Trophoblast cell (in vitro differentiated cells and primary cell): ENCODE measurements around the gene CFAP90.

Source experiments
- DNase-seq, 2 donors: peaks; one replicate each; pipeline ENCODE4 v3.0.0-alpha.2; 2016
- H2AFZ ChIP-seq: 2 replicates; pipeline ENCODE4 v1.6.1; 2013; ENCODE audit warnings: low read length, moderate library complexity, mild to moderate bottlenecking; ENCODE audit not compliant: insufficient read depth, poor library complexity
- H2AK5ac ChIP-seq: 2 replicates; pipeline ENCODE4 v1.6.1; 2013; ENCODE audit warnings: mild to moderate bottlenecking, low read length
- H2BK120ac ChIP-seq: 2 replicates; pipeline ENCODE4 v1.6.1; 2013; ENCODE audit warnings: low read length, mild to moderate bottlenecking, moderate library complexity; ENCODE audit not compliant: insufficient read depth, poor library complexity
- H2BK12ac ChIP-seq: 2 replicates; pipeline ENCODE4 v1.6.1; 2013; ENCODE audit warnings: mild to moderate bottlenecking, low read length, moderate library complexity
- H2BK5ac ChIP-seq: 2 replicates; pipeline ENCODE4 v1.6.1; 2013; ENCODE audit warnings: low read length, low read depth, moderate library complexity, mild to moderate bottlenecking; ENCODE audit not compliant: poor library complexity
- H3K14ac ChIP-seq: 2 replicates; pipeline ENCODE4 v1.6.1; 2013; ENCODE audit warnings: mild to moderate bottlenecking, low read length
- H3K18ac ChIP-seq: 2 replicates; pipeline ENCODE4 v1.6.1; 2013; ENCODE audit warnings: mild to moderate bottlenecking, low read length
- H3K23ac ChIP-seq: 2 replicates; pipeline ENCODE4 v1.6.1; 2013; ENCODE audit warnings: low read length
- H3K27ac ChIP-seq: 2 replicates; pipeline ENCODE4 v1.5.1; 2013; ENCODE audit warnings: low read depth, mild to moderate bottlenecking, inconsistent platforms, low read length, moderate library complexity
- H3K27me3 ChIP-seq: 2 replicates; pipeline ENCODE4 v1.6.1; 2013; ENCODE audit warnings: inconsistent platforms, mild to moderate bottlenecking, low read length, moderate library complexity; ENCODE audit not compliant: insufficient read depth
- H3K36me3 ChIP-seq, 2 experiments: 1 replicate in 1 of 2; 2 replicates in 1 of 2; pipeline ENCODE4 v1.6.1; 2013; ENCODE audit warnings: low read length in 2 of 2, mild to moderate bottlenecking in 2 of 2, moderate library complexity in 1 of 2; ENCODE audit not compliant: insufficient read depth in 2 of 2, control insufficient read depth in 1 of 2
- H3K4ac ChIP-seq: 2 replicates; pipeline ENCODE4 v1.6.1; 2013; ENCODE audit warnings: low read depth, mild to moderate bottlenecking, low read length, moderate library complexity
- H3K4me1 ChIP-seq, 2 experiments: 1 replicate in 1 of 2; 2 replicates in 1 of 2; pipeline ENCODE4 v1.6.1; 2013; ENCODE audit warnings: low read length in 2 of 2, mild to moderate bottlenecking in 2 of 2, moderate library complexity in 1 of 2; ENCODE audit not compliant: insufficient read depth in 2 of 2, control insufficient read depth in 1 of 2
- H3K4me2 ChIP-seq: 2 replicates; pipeline ENCODE4 v1.6.1; 2013; ENCODE audit warnings: inconsistent platforms, mild to moderate bottlenecking, low read length, moderate library complexity
- H3K4me3 ChIP-seq: 2 replicates; pipeline ENCODE4 v1.5.1; 2013; ENCODE audit warnings: mild to moderate bottlenecking, low read depth, low read length, inconsistent platforms
- H3K79me1 ChIP-seq: one replicate; pipeline ENCODE4 v1.6.1; 2013; ENCODE audit warnings: low read length
- H3K79me2 ChIP-seq: 2 replicates; pipeline ENCODE4 v1.6.1; 2013; ENCODE audit warnings: low read length, mild to moderate bottlenecking; ENCODE audit not compliant: control insufficient read depth, insufficient read depth, poor library complexity
- H3K9ac ChIP-seq: 2 replicates; pipeline ENCODE4 v1.6.1; 2013; ENCODE audit warnings: mild to moderate bottlenecking, low read length
- H3K9me3 ChIP-seq: 2 replicates; pipeline ENCODE4 v1.6.1; 2013; ENCODE audit warnings: low read depth, mild to moderate bottlenecking, control low read depth, inconsistent platforms, low read length; ENCODE audit not compliant: insufficient read depth
- H4K12ac ChIP-seq: 2 replicates; pipeline ENCODE4 v1.6.1; 2013; ENCODE audit warnings: low read depth, mild to moderate bottlenecking, low read length, moderate library complexity
- H4K8ac ChIP-seq: 2 replicates; pipeline ENCODE4 v1.6.1; 2013; ENCODE audit warnings: low read depth, mild to moderate bottlenecking, low read length, moderate library complexity
- H4K91ac ChIP-seq: one replicate; pipeline ENCODE4 v1.6.1; 2013; ENCODE audit warnings: low read depth, mild to moderate bottlenecking, low read length, moderate library complexity
- WGBS: extraction: QIAGEN DNeasy Blood & Tissue Kit; methylation state at CpG from one replicate; pipeline ENCODE4 v1.1.7; 2013; ENCODE audit warnings: missing lambda C conversion rate; ENCODE audit not compliant: insufficient read length, insufficient coverage; ENCODE audit errors: extremely low coverage; 5-methylcytosine and 5-hydroxymethylcytosine counted together

Gene CFAP90

GRCh38 chr5:7876867-7877266 lies 25.9 kb upstream of the CFAP90 start:
- Histone ChIP-seq H4K12ac (no peak overlapping the region), H3K27ac (no peak overlapping the region), H3K79me1 (no peaks in the 10 kb centered on the region), H3K27me3 (no peaks in the 10 kb centered on the region), H2BK120ac (no peak overlapping the region), H2BK5ac (no peak overlapping the region), H3K4me1 (no peaks in the 10 kb centered on the region), H3K18ac (no peak overlapping the region), H3K4ac (no peak overlapping the region), H3K4me2 (no peak overlapping the region), H2AFZ (no peak overlapping the region), H4K91ac (no peak overlapping the region), H3K23ac (no peak overlapping the region), H3K9me3 (no peaks in the 10 kb centered on the region), H3K4me3 (no peak overlapping the region), H3K14ac (no peak overlapping the region), H3K79me2 (peaks cover 2% of the 10 kb centered on the region), H2AK5ac (no peak overlapping the region), H2BK12ac (no peak overlapping the region), H4K8ac (no peak overlapping the region), H3K9ac (no peak overlapping the region), H3K36me3 (peaks cover 15 to 32% of the 10 kb centered on the region in 2 experiments)
- DNase-seq, result no peak
- no CpG with 5 or more reads among the region's 3 CpGs for WGBS

DNA sequence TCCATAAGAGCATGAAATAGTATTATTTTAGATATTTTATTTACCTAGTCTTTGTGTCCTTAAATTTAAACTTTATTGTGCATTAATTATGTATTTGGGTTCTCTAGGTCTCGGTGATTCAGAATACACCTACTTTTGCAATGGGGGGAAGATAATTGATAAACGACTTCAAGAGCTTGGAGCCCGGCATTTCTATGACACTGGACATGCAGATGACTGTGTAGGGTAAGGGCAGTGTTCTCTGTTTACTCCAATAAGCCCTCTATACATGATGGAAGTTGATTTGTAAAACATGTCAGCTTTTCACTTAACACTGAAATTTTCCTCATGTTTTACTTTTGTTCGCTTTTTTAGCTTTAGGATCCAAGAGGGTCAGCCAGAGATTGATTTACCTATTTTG lies 24.2 kb upstream of the CFAP90 start:
- no peak overlapping the region for H3K9ac ChIP-seq
- no peaks in the 10 kb centered on the region for H3K79me1 ChIP-seq
- H3K18ac ChIP-seq, result no peak overlapping the region
- DNase-seq, result no peak
- H2BK12ac ChIP-seq, result no peak overlapping the region
- H3K4me1 ChIP-seq, result no peaks in the 10 kb centered on the region
- H4K91ac ChIP-seq, result no peak overlapping the region
- H4K8ac ChIP-seq, result no peak overlapping the region
- no peak overlapping the region for H3K23ac ChIP-seq
- no peak overlapping the region for H3K27ac ChIP-seq
- H3K4me2 ChIP-seq, result no peak overlapping the region
- no peak overlapping the region for H2BK5ac ChIP-seq
- no peak overlapping the region for H3K4ac ChIP-seq
- WGBS, result no CpG with 5 or more reads among the region's 4 CpGs
- H3K4me3 ChIP-seq, result no peak overlapping the region
- no peak overlapping the region for H4K12ac ChIP-seq
- no peak overlapping the region for H2BK120ac ChIP-seq
- no peak overlapping the region for H3K14ac ChIP-seq
- no peaks in the 10 kb centered on the region for H3K9me3 ChIP-seq
- peaks cover 10 to 23% of the 10 kb centered on the region in 2 experiments for H3K36me3 ChIP-seq
- no peaks in the 10 kb centered on the region for H3K27me3 ChIP-seq
- H2AK5ac ChIP-seq, result no peak overlapping the region
- H3K79me2 ChIP-seq, result peaks cover 2% of the 10 kb centered on the region
- no peak overlapping the region for H2AFZ ChIP-seq

DNA sequence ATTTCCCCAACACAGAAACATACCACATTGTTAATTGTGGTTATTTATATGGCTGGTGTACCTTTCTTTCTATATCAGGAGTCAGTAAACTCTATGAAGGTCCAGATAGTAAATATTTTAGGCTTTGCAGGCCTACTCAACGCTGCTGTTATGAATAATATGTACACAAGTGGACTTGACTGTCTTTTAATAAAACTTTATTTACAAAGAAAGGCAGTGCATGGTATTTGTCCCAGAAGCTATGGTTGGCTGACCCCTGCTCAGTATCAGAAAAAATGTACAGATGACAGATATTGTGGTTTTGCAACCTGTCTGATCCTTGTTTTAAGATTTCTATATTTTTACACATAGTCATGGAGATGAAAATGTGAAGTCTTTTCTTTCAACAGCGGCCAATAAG lies 23.7 kb upstream of the CFAP90 start:
- no peak overlapping the region for H2AK5ac ChIP-seq
- peaks cover 2% of the 10 kb centered on the region for H3K79me2 ChIP-seq
- no peaks in the 10 kb centered on the region for H3K9me3 ChIP-seq
- H2AFZ ChIP-seq, result no peak overlapping the region
- H3K9ac ChIP-seq, result no peak overlapping the region
- H2BK5ac ChIP-seq, result no peak overlapping the region
- no peak for DNase-seq
- no peaks in the 10 kb centered on the region for H3K79me1 ChIP-seq
- no peaks in the 10 kb centered on the region for H3K27me3 ChIP-seq
- no peak overlapping the region for H3K23ac ChIP-seq
- H3K4ac ChIP-seq, result no peak overlapping the region
- no peak overlapping the region for H4K8ac ChIP-seq
- H4K91ac ChIP-seq, result no peak overlapping the region
- no peak overlapping the region for H3K18ac ChIP-seq
- no peak overlapping the region for H3K4me2 ChIP-seq
- no peak overlapping the region for H3K14ac ChIP-seq
- H4K12ac ChIP-seq, result no peak overlapping the region
- no peak overlapping the region for H2BK120ac ChIP-seq
- no peak overlapping the region for H2BK12ac ChIP-seq
- no peaks in the 10 kb centered on the region for H3K4me1 ChIP-seq
- no peak overlapping the region for H3K4me3 ChIP-seq
- WGBS, result no CpG with 5 or more reads among the region's 2 CpGs
- H3K27ac ChIP-seq, result no peak overlapping the region
- H3K36me3 ChIP-seq, result peaks cover 7 to 18% of the 10 kb centered on the region in 2 experiments

- Histone ChIP-seq H3K36me3 (peaks cover 5 to 14% of the 10 kb centered on the region in 2 experiments), H3K27ac (no peak overlapping the region), H3K4ac (no peak overlapping the region), H3K14ac (no peak overlapping the region), H3K27me3 (no peaks in the 10 kb centered on the region), H3K79me2 (peaks cover 11% of the 10 kb centered on the region), H4K91ac (no peak overlapping the region), H3K4me3 (no peak overlapping the region), H4K8ac (no peak overlapping the region), H3K4me1 (no peaks in the 10 kb centered on the region), H3K9me3 (no peaks in the 10 kb centered on the region), H3K4me2 (no peak overlapping the region), H3K79me1 (peaks cover 9% of the 10 kb centered on the region), H2BK5ac (no peak overlapping the region), H2BK120ac (no peak overlapping the region), H3K23ac (no peak overlapping the region), H2AK5ac (no peak overlapping the region), H3K18ac (no peak overlapping the region), H2AFZ (no peak overlapping the region), H3K9ac (no peak overlapping the region), H2BK12ac (no peak overlapping the region), H4K12ac (no peak overlapping the region)
- no peak for DNase-seq
- no CpG with 5 or more reads among the region's 9 CpGs for WGBS
These were observed 22.3 kb upstream of the CFAP90 start for GRCh38 chr5:7873216-7873615.
